DOHH2 (cell line): ENCODE measurements around the gene ABCA4.

Experiments
- H3F3A ChIP-seq: fragments of 200-600 bp; sonication (generic), shearing (Covaris generic); 2 replicates; pipeline ENCODE4 v1.6.0; 2016; ENCODE audit warnings: antibody characterized with exemption, mild to moderate bottlenecking; ENCODE audit not compliant: control insufficient read depth, insufficient read depth
- H3K27ac ChIP-seq: fragments of 200-600 bp; sonication (generic); 2 replicates; pipeline ENCODE4 v1.5.1; 2014; ENCODE audit warnings: low read depth, mild to moderate bottlenecking, low read length, moderate library complexity
- H3K27me3 ChIP-seq: fragments of 200-600 bp; sonication (generic); 2 replicates; pipeline ENCODE4 v1.6.1; 2014; ENCODE audit warnings: mild to moderate bottlenecking, low read length, mixed read lengths; ENCODE audit not compliant: control insufficient read depth
- H3K36me3 ChIP-seq: fragments of 200-600 bp; sonication (generic); 2 replicates; pipeline ENCODE4 v1.6.1; 2014; ENCODE audit warnings: mild to moderate bottlenecking, low read length, moderate library complexity, mixed read lengths; ENCODE audit not compliant: control insufficient read depth
- H3K4me1 ChIP-seq: fragments of 200-600 bp; sonication (generic); 2 replicates; pipeline ENCODE4 v1.6.1; 2014; ENCODE audit warnings: mild to moderate bottlenecking, low read length, mixed read lengths; ENCODE audit not compliant: control insufficient read depth
- H3K4me2 ChIP-seq: fragments of 200-600 bp; sonication (generic); 2 replicates; pipeline ENCODE4 v1.6.0; 2014; ENCODE audit warnings: mild to moderate bottlenecking, low read length, moderate library complexity
- H3K4me3 ChIP-seq: fragments of 200-600 bp; sonication (generic); 2 replicates; pipeline ENCODE4 v1.5.1; 2014; ENCODE audit warnings: mild to moderate bottlenecking, low read length, mixed read lengths
- H3K79me2 ChIP-seq: fragments of 200-600 bp; sonication (generic); 2 replicates; pipeline ENCODE4 v1.6.1; 2014; ENCODE audit warnings: mild to moderate bottlenecking, low read length, mixed read lengths; ENCODE audit not compliant: control insufficient read depth
- H3K9me2 ChIP-seq: fragments of 200-600 bp; sonication (generic); replicated peaks from 2 replicates; pipeline ENCODE4 v1.6.1; 2014; ENCODE audit warnings: mild to moderate bottlenecking, low read length, mixed read lengths; ENCODE audit not compliant: control insufficient read depth
- H3K9me3 ChIP-seq: fragments of 200-600 bp; sonication (generic); 2 replicates; pipeline ENCODE4 v1.6.1; 2014; ENCODE audit warnings: antibody characterized with exemption, low read length, mixed read lengths; ENCODE audit not compliant: control insufficient read depth, insufficient read depth
- H4K20me1 ChIP-seq: fragments of 200-600 bp; sonication (generic); 2 replicates; pipeline ENCODE4 v1.6.0; 2014; ENCODE audit warnings: low read depth, mild to moderate bottlenecking, antibody characterized with exemption, low read length, moderate library complexity; ENCODE audit not compliant: control insufficient read depth, insufficient read depth
- EZH2phosphoT487 ChIP-seq: fragments of 200-600 bp; sonication (generic); IDR thresholded peaks from 2 replicates; pipeline ENCODE4 v1.6.1; 2017; ENCODE audit warnings: borderline replicate concordance, mild to moderate bottlenecking, antibody characterized with exemption, low read length, moderate library complexity, mixed read lengths
- TF ChIP-seq, protein P1 (sequence below): fragments of 200-600 bp; sonication (generic); IDR thresholded peaks from one replicate; pipeline ENCODE4 v1.5.1; 2014; ENCODE audit warnings: antibody characterized with exemption, mild to moderate bottlenecking, low read depth, low read length; ENCODE audit not compliant: poor library complexity, severe bottlenecking

Gene ABCA4

DNA sequence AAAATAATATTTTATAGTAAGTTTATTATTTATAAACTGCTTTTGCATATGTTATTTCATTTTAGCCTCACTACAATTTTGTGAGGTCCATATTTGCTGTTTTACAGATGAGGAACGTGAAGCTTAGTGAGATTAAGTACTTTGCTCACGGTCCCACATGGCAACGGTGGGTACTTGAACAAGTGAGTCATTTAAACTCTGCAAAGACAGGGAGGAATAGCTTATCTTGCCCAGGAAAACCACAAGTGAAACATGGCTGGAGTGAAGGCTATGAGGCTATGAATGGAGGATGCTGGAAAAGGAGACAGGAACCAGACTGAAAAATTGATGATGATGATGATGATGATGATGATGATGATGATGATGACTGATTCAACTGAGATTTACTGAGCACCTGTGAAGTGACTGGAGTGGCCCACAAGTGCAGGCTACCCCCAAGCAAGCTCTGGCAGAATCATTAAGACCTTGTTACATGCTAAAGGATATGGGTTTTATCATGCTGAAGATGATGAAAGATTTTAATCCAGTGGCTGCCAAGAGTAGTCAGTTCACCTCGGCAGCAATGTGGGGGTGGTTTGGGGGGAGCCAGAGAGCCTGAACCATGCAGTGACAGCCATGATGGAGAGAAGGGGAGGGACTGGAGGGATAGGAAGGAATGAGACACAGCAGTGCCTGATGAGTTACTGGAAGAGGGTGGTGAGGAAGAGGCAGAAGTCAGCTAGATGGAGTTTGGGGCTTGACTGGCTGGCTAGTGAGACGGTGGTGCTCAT, 1.4 kb upstream of the ABCA4 start:
- no peak overlapping the region for H3K4me3 ChIP-seq
- H3K4me2 ChIP-seq, result no peak overlapping the region
- H3K27ac ChIP-seq, result no peak overlapping the region
- no peaks in the 10 kb centered on the region for H3K4me1 ChIP-seq
- TF ChIP-seq, protein P1, sequence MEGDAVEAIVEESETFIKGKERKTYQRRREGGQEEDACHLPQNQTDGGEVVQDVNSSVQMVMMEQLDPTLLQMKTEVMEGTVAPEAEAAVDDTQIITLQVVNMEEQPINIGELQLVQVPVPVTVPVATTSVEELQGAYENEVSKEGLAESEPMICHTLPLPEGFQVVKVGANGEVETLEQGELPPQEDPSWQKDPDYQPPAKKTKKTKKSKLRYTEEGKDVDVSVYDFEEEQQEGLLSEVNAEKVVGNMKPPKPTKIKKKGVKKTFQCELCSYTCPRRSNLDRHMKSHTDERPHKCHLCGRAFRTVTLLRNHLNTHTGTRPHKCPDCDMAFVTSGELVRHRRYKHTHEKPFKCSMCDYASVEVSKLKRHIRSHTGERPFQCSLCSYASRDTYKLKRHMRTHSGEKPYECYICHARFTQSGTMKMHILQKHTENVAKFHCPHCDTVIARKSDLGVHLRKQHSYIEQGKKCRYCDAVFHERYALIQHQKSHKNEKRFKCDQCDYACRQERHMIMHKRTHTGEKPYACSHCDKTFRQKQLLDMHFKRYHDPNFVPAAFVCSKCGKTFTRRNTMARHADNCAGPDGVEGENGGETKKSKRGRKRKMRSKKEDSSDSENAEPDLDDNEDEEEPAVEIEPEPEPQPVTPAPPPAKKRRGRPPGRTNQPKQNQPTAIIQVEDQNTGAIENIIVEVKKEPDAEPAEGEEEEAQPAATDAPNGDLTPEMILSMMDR, result no peak
- no peaks in the 10 kb centered on the region for H3F3A ChIP-seq
- H3K9me2 ChIP-seq, result no peaks in the 10 kb centered on the region
- H3K36me3 ChIP-seq, result no peaks in the 10 kb centered on the region
- no peaks in the 10 kb centered on the region for H3K79me2 ChIP-seq
- no peaks in the 10 kb centered on the region for H3K9me3 ChIP-seq
- no peaks in the 10 kb centered on the region for H4K20me1 ChIP-seq
- no peaks in the 10 kb centered on the region for H3K27me3 ChIP-seq

DNA sequence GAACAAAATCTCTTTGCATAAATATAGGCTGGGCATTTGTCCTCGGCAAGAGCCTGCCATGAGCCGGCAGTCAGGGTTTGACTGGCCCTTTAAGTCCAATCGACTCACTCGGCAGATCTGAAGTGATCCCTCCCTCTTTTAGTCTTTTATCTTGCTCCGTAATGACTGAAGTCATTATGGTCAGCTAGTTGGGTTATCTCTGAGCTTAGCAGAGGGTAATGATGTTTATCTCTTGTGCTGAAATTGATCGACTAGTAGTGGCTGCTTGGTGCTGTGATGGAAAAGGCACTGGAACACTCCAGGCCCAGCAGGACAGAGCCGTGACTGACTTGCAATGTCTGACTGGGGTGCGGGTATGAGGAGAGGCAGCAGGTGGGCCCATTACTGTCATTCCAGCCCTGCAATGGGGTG, 468 bp upstream of the ABCA4 start:
- H3K4me2 ChIP-seq, result no peak overlapping the region
- no peaks in the 10 kb centered on the region for H3K36me3 ChIP-seq
- H3K9me3 ChIP-seq, result no peaks in the 10 kb centered on the region
- no peaks in the 10 kb centered on the region for H3K4me1 ChIP-seq
- H3K27ac ChIP-seq, result no peak overlapping the region
- H3F3A ChIP-seq, result no peaks in the 10 kb centered on the region
- H3K27me3 ChIP-seq, result no peaks in the 10 kb centered on the region
- no peak overlapping the region for H3K4me3 ChIP-seq
- no peaks in the 10 kb centered on the region for H3K9me2 ChIP-seq
- no peak for TF ChIP-seq EZH2phosphoT487
- TF ChIP-seq, protein P1, result no peak
- H3K79me2 ChIP-seq, result no peaks in the 10 kb centered on the region
- H4K20me1 ChIP-seq, result no peaks in the 10 kb centered on the region

DNA sequence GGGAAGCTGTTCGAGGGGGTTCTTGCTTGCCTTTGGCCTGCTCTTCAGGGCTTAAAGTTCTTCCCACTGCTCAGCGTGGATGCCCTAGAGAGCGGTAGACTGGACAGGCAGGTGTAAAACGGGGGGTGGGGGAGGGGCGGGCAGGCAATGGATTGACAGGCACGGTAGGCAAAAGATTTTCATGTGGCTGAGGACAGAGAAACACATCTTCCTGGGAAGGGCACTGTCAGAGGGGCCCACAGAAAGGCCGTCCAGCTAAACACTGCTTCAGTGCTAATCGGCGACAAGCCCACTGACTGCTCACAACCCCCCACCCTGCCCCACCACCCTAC, 412 bp downstream of the ABCA4 start:
- no peak overlapping the region for H3K4me2 ChIP-seq
- no peaks in the 10 kb centered on the region for H3K4me1 ChIP-seq
- H3K9me2 ChIP-seq, result no peaks in the 10 kb centered on the region
- no peaks in the 10 kb centered on the region for H4K20me1 ChIP-seq
- no peak overlapping the region for H3K4me3 ChIP-seq
- no peaks in the 10 kb centered on the region for H3K27me3 ChIP-seq
- H3K79me2 ChIP-seq, result no peaks in the 10 kb centered on the region
- no peaks in the 10 kb centered on the region for H3K36me3 ChIP-seq
- H3K9me3 ChIP-seq, result no peaks in the 10 kb centered on the region
- TF ChIP-seq EZH2phosphoT487, result no peak
- TF ChIP-seq, protein P1, result no peak
- no peak overlapping the region for H3K27ac ChIP-seq
- no peaks in the 10 kb centered on the region for H3F3A ChIP-seq
